ENCODE results near the gene UQCRC1.

UQCRC1 gene

GRCh38 chr3:48633743-48634142 lies 24.3 kb upstream of the UQCRC1 start:
- Histone ChIP-seq H3F3A (ENCODE audit: insufficient read depth, low read length) (no peaks in the 10 kb centered on the region), H4K20me1 (ENCODE audit: insufficient read depth, low read length) (no peaks in the 10 kb centered on the region), H3K4me1 (ENCODE audit: low read length) (peaks cover 12% of the 10 kb centered on the region; the same call in 1 of the 2 replicates), H3K36me3 (replicated peaks; ENCODE audit: insufficient read depth, low read length) (no peaks in the 10 kb centered on the region), H3K4me3 (ENCODE audit: low read length) (no peak overlapping the region), H3K27me3 (replicated peaks; ENCODE audit: insufficient read depth, low read length) (no peaks in the 10 kb centered on the region), H3K9me3 (replicated peaks; ENCODE audit: insufficient read depth, low read length) (no peaks in the 10 kb centered on the region), H2AFZ (ENCODE audit: low read length) (no peak overlapping the region), H3K9me2 (replicated peaks; ENCODE audit: insufficient read depth, low read length) (no peaks in the 10 kb centered on the region), H3K4me2 (ENCODE audit: low read depth, low read length) (peak overlapping the region; percentile 99; the same call in 1 of the 2 replicates), H3K27ac (ENCODE audit: low read length) (no peak overlapping the region), H3K79me2 (ENCODE audit: low read length) (no peaks in the 10 kb centered on the region), H3K9ac (ENCODE audit: low read length) (no peak overlapping the region)
- TF ChIP-seq EZH2 (optimal IDR thresholded peaks at IDR 0.05; ENCODE audit: low read depth, low read length) (no peak), EZH2phosphoT487 (IDR thresholded peaks at IDR 0.05; ENCODE audit: low read length) (no peak), CTCF (IDR thresholded peaks at IDR 0.05; ENCODE audit: low read length) (no peak)
- no peak for DNase-seq

GRCh38 chr3:48633256-48633655 lies 23.8 kb upstream of the UQCRC1 start:
- Histone ChIP-seq H3K79me2 (ENCODE audit: low read length) (no peaks in the 10 kb centered on the region), H3K27ac (ENCODE audit: low read length) (no peak overlapping the region), H3F3A (ENCODE audit: insufficient read depth, low read length) (no peaks in the 10 kb centered on the region), H3K9ac (ENCODE audit: low read length) (no peak overlapping the region), H3K4me2 (ENCODE audit: low read depth, low read length) (no peak overlapping the region), H3K27me3 (replicated peaks; ENCODE audit: insufficient read depth, low read length) (no peaks in the 10 kb centered on the region), H3K9me2 (replicated peaks; ENCODE audit: insufficient read depth, low read length) (no peaks in the 10 kb centered on the region), H4K20me1 (ENCODE audit: insufficient read depth, low read length) (no peaks in the 10 kb centered on the region), H2AFZ (ENCODE audit: low read length) (no peak overlapping the region), H3K4me3 (ENCODE audit: low read length) (no peak overlapping the region), H3K36me3 (replicated peaks; ENCODE audit: insufficient read depth, low read length) (no peaks in the 10 kb centered on the region), H3K9me3 (replicated peaks; ENCODE audit: insufficient read depth, low read length) (no peaks in the 10 kb centered on the region), H3K4me1 (ENCODE audit: low read length) (peaks cover 12% of the 10 kb centered on the region; the same call in 1 of the 2 replicates)
- TF ChIP-seq EZH2phosphoT487 (IDR thresholded peaks at IDR 0.05; ENCODE audit: low read length) = no peak
- no peak for TF ChIP-seq CTCF (IDR thresholded peaks at IDR 0.05; ENCODE audit: low read length)
- TF ChIP-seq EZH2 (optimal IDR thresholded peaks at IDR 0.05; ENCODE audit: low read depth, low read length) = no peak
- no peak for DNase-seq

- no peak overlapping the region for H3K9ac ChIP-seq (ENCODE audit: low read length)
- no peak overlapping the region for H3K4me2 ChIP-seq (ENCODE audit: low read depth, low read length)
- no peaks in the 10 kb centered on the region for H3K27me3 ChIP-seq (replicated peaks; ENCODE audit: insufficient read depth, low read length)
- no peak for DNase-seq
- H3K9me2 ChIP-seq (replicated peaks; ENCODE audit: insufficient read depth, low read length) = no peaks in the 10 kb centered on the region
- no peak for TF ChIP-seq EZH2phosphoT487 (IDR thresholded peaks at IDR 0.05; ENCODE audit: low read length)
- TF ChIP-seq CTCF (IDR thresholded peaks at IDR 0.05; ENCODE audit: low read length) = no peak
- TF ChIP-seq EZH2 (optimal IDR thresholded peaks at IDR 0.05; ENCODE audit: low read depth, low read length) = no peak
- H4K20me1 ChIP-seq (ENCODE audit: insufficient read depth, low read length) = no peaks in the 10 kb centered on the region
- H3K9me3 ChIP-seq (replicated peaks; ENCODE audit: insufficient read depth, low read length) = no peaks in the 10 kb centered on the region
- peaks cover 12% of the 10 kb centered on the region; the same call in 1 of the 2 replicates for H3K4me1 ChIP-seq (ENCODE audit: low read length)
- H3F3A ChIP-seq (ENCODE audit: insufficient read depth, low read length) = no peaks in the 10 kb centered on the region
- H3K4me3 ChIP-seq (ENCODE audit: low read length) = no peak overlapping the region
- H2AFZ ChIP-seq (ENCODE audit: low read length) = no peak overlapping the region
- no peaks in the 10 kb centered on the region for H3K36me3 ChIP-seq (replicated peaks; ENCODE audit: insufficient read depth, low read length)
- H3K79me2 ChIP-seq (ENCODE audit: low read length) = no peaks in the 10 kb centered on the region
- no peak overlapping the region for H3K27ac ChIP-seq (ENCODE audit: low read length)
These were observed 22.3 kb upstream of the UQCRC1 start for GRCh38 chr3:48631516-48632448.
